Measurements from ENCODE around the gene NPPA.

The NPPA gene

GRCh38 chr1:11842154-11843041 lies 5.2 kb downstream of the NPPA start:
- no peak for DNase-seq

- DNase-seq: no peak
Measured at GRCh38 chr1:11841245-11842153, 6.1 kb downstream of the NPPA start.

- no peak for DNase-seq
Measured at GRCh38 chr1:11839727-11840705, 7.6 kb downstream of the NPPA start.

- peak in 48 of 56 donors; percentile 13 to 85 (median 47) for DNase-seq
Measured at GRCh38 chr1:11838349-11839272, 9.0 kb downstream of the NPPA start.

- DNase-seq: no peak
Measured at GRCh38 chr1:11837767-11838348, 9.7 kb downstream of the NPPA start.

- no peak for DNase-seq
Measured at GRCh38 chr1:11836955-11837766, 10.4 kb downstream of the NPPA start.

GRCh38 chr1:11835441-11836225 lies 11.9 kb downstream of the NPPA start:
- no peak for DNase-seq

- no peak for DNase-seq
Measured at GRCh38 chr1:11833900-11834299, 13.7 kb downstream of the NPPA start.

- DNase-seq: no peak
Measured at GRCh38 chr1:11833497-11833896, 14.1 kb downstream of the NPPA start.

- no peak for DNase-seq
Measured at GRCh38 chr1:11831945-11832725, 15.4 kb downstream of the NPPA start.

GRCh38 chr1:11828511-11828910 lies 19.1 kb downstream of the NPPA start:
- no peak for DNase-seq

- DNase-seq: no peak
Measured at GRCh38 chr1:11826946-11827345, 20.6 kb downstream of the NPPA start.

- DNase-seq: no peak
Measured at GRCh38 chr1:11825131-11825530, 22.5 kb downstream of the NPPA start.

GRCh38 chr1:11823366-11824137 lies 24.0 kb downstream of the NPPA start:
- no peak for DNase-seq

GRCh38 chr1:11822091-11822490 lies 25.5 kb downstream of the NPPA start:
- no peak for DNase-seq

- no peak for DNase-seq
Measured at GRCh38 chr1:11817192-11817591, 30.4 kb downstream of the NPPA start.
